Spleen (tissue), 11 donors: ENCODE data around the gene ETFB. TPM values are rescaled to one million over a fixed set of nuclear protein-coding genes. Genes with fewer than 3 reads are reported as not detected.
A peak's percentile ranks its signal among the peaks of the same experiment; 100 is the strongest.

ENCODE experiments used
- DNase-seq: peaks from one replicate; pipeline ENCODE4 v3.0.0-alpha.2; 2020
- H3K27ac ChIP-seq, 8 donors: fragments of 200-600 bp; sonication (generic) in 7 of 8; 1 replicate in 4 of 8; 2 replicates in 4 of 8; pipeline versions ENCODE4 v1.5.0 to v1.8.0; 2016 to 2021; ENCODE audit warnings: inconsistent platforms in 4 of 8, mild to moderate bottlenecking in 4 of 8, moderate library complexity in 1 of 8
- H3K27me3 ChIP-seq, 7 donors: fragments of 200-600 bp; sonication (generic) in 6 of 7; replicated peaks in 1 of 7; 1 replicate in 4 of 7; 2 replicates in 3 of 7; pipeline versions ENCODE4 v1.5.0 to v1.8.0; 2016 to 2021; ENCODE audit warnings: inconsistent platforms in 3 of 7, mild to moderate bottlenecking in 1 of 7
- H3K36me3 ChIP-seq, 6 donors: fragments of 200-600 bp; sonication (generic) in 5 of 6; 1 replicate in 4 of 6; 2 replicates in 2 of 6; pipeline versions ENCODE4 v1.5.0 to v1.8.0; 2016 to 2021; ENCODE audit warnings: inconsistent platforms in 2 of 6
- H3K4me1 ChIP-seq, 6 donors: fragments of 200-600 bp; sonication (generic) in 5 of 6; 1 replicate in 3 of 6; 2 replicates in 3 of 6; pipeline versions ENCODE4 v1.5.0 to v1.8.0; 2016 to 2021; ENCODE audit warnings: inconsistent platforms in 3 of 6
- H3K4me3 ChIP-seq, 8 donors: fragments of 200-600 bp; sonication (generic) in 7 of 8; 1 replicate in 4 of 8; 2 replicates in 4 of 8; pipeline versions ENCODE4 v1.5.0 to v1.8.0; 2016 to 2021; ENCODE audit warnings: inconsistent platforms in 4 of 8, mild to moderate bottlenecking in 4 of 8, moderate library complexity in 2 of 8
- H3K9me3 ChIP-seq, 8 donors: fragments of 200-600 bp; sonication (generic) in 7 of 8; 1 replicate in 4 of 8; 2 replicates in 4 of 8; pipeline versions ENCODE4 v1.5.0 to v1.8.0; 2016 to 2021; ENCODE audit warnings: inconsistent platforms in 4 of 8
- POLR2A ChIP-seq, 3 donors: fragments of 450-650 bp; IDR thresholded peaks; one replicate each; pipeline ENCODE4 v1.5.1; 2017; ENCODE audit warnings: antibody characterized with exemption in 3 of 3, mild to moderate bottlenecking in 1 of 3
- POLR2AphosphoS5 ChIP-seq, 3 donors: sonication (generic); formaldehyde crosslinking; IDR thresholded peaks; one replicate each; pipeline ENCODE4 v1.5.1; 2017; ENCODE audit warnings: antibody characterized with exemption in 3 of 3
- WGBS, 5 donors: extraction: QIAGEN DNeasy Blood & Tissue Kit in 3 of 5; methylation state at CpG; one replicate each; pipeline versions ENCODE4 v1.1.5 to v1.1.7; 2013 to 2018; 5-methylcytosine and 5-hydroxymethylcytosine counted together
- intact Hi-C: fragments of 100-400 bp; cut with DNase I; formaldehyde crosslinking; loops from one replicate; pipeline ENCODE4 v1.15.0; 2023; ENCODE audit warnings: low total_unique reads
- polyA plus RNA-seq, 3 donors: library from polyadenylated mRNA; stranded (reverse); fragments of 200-250 nt; gene quantifications; one replicate each; pipeline ENCODE4 v1.2.1, GENCODE V29; 2013
- total RNA-seq, 7 donors: library from RNA; depleted of rRNA in 3 of 7; stranded (reverse); fragments of >200 nt in 3 of 7; fragmentation: NEBNext Ultra II Directional in 4 of 7; extraction: Animal tissue kit (Norgen Biotek cat#: 25700) in 4 of 7; gene quantifications; one replicate each; pipeline versions ENCODE4 v1.1.0 to v1.2.1, GENCODE V29; 2016 to 2021
- TF ChIP-seq, protein P1 (sequence below), 11 experiments: fragments of 200-600 bp in 7 of 11; fragments of 450-650 bp in 4 of 11; sonication (generic) in 4 of 11; IDR thresholded peaks in 8 of 11; conservative IDR thresholded peaks in 3 of 11; 1 replicate in 7 of 11; 2 replicates in 4 of 11; pipeline versions ENCODE4 v1.4.0 to v1.8.0; 2016 to 2021; ENCODE audit warnings: antibody characterized with exemption in 11 of 11, inconsistent platforms in 4 of 11, mild to moderate bottlenecking in 1 of 11
- donor health status: healthy with polysubstance abuse.
- donor health status: DM: no; HTN: no; CAD: no; lungs with moderate emphysema.
- donor health status: DM: no; HTN: no; CAD: no.
- donor health status: Bipolar disorder and iron deficiency.
- donor health status: healthy.
- donor health status: DM: no; HTN: no; CAD: no.
- donor health status: DM: yes; HTN: yes; CAD: no.

The ETFB gene
- total and polyA plus RNA-seq, 10 donors = 41.4 to 133 (median 71.0) TPM

DNA sequence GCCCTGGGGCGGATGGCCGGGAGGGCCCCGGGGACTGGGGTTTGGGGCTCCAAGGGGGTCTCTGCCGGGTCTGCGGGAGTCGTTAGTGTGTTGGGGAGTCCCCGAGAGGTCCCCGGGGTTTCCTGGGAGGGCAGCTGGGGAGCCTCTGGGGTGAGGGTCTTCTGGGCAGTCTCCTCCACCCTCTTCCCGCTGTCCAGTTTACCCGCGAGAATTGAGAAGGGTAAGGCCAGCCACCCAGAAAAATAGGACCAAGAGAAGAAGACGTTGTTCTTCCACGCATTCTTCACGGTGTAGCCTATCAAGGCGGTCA is 1.0 kb upstream of the ETFB start:
- no peaks in the 10 kb centered on the region for H3K9me3 ChIP-seq
- WGBS, 5 donors = 0 to 1% (median 1%) methylated on average over 15 of the region's 15 CpGs
- no peaks in the 10 kb centered on the region for H3K27me3 ChIP-seq
- H3K4me3 ChIP-seq = peak overlapping the region; percentile 51 to 95 (median 78)
- peaks cover 4 to 91% (median 51%) of the 10 kb centered on the region in 6 donors for H3K4me1 ChIP-seq
- DNase-seq = no peak
- intact Hi-C loops = no loop called here
- peak in 1 of 3 donors; percentile 79 for TF ChIP-seq POLR2A (IDR thresholded peaks at IDR 0.05)
- TF ChIP-seq, protein P1, sequence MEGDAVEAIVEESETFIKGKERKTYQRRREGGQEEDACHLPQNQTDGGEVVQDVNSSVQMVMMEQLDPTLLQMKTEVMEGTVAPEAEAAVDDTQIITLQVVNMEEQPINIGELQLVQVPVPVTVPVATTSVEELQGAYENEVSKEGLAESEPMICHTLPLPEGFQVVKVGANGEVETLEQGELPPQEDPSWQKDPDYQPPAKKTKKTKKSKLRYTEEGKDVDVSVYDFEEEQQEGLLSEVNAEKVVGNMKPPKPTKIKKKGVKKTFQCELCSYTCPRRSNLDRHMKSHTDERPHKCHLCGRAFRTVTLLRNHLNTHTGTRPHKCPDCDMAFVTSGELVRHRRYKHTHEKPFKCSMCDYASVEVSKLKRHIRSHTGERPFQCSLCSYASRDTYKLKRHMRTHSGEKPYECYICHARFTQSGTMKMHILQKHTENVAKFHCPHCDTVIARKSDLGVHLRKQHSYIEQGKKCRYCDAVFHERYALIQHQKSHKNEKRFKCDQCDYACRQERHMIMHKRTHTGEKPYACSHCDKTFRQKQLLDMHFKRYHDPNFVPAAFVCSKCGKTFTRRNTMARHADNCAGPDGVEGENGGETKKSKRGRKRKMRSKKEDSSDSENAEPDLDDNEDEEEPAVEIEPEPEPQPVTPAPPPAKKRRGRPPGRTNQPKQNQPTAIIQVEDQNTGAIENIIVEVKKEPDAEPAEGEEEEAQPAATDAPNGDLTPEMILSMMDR (IDR thresholded peaks at IDR 0.05 in 8 of 11, conservative IDR thresholded peaks at IDR 0.05 in 3 of 11) = no peak
- H3K36me3 ChIP-seq = no peaks in the 10 kb centered on the region
- H3K27ac ChIP-seq = peak overlapping the region; percentile 75 to 97 (median 93)

DNA sequence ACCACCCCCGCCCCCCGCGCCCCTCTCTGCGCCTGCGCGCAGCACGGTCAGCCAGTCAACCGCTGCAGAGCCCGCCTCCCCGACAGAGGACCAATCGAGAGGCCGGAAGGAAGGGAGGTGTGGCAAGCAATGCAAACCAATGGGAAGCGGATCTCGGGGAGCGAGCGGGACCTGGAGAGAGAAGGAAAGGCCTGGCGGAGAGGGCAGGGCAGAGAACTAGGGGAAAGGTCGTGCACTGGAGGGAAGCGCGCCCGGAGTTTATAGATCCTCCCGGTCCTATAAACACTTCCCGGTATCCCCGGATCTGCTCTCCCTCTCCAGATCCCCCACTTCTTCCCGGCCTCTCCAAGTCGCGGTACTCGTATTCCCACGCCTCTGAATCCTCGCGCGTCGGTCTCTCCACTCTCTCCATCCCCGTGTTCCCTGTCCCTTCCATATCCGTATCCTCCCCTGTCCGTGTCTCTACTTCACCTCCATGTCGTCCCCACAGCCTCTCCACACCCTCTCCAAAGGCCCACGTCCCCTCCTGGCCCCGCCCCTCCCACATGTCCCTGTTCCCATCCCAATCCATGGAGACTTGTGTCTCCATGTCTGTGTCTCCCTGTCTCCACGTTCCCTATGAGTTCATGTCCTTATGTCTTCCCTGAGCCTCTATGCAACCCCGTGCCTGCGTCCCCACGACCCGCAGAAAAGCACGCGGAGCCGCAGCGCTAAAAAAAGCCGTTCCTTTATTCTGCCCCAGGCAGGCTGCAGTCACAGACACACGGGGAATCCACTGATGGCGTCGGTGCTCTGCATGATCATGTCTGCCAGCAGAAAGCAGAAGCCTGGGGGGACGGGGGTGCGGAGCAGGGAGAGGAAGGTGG is 434 bp upstream of the ETFB start:
- intact Hi-C loops = no loop called here
- 0 to 1% (median 0%) methylated on average over 43 to 54 of the region's 54 CpGs for WGBS, 5 donors
- Histone ChIP-seq H3K4me1 (peaks cover 4 to 87% (median 47%) of the 10 kb centered on the region in 6 donors), H3K9me3 (no peaks in the 10 kb centered on the region), H3K36me3 (no peaks in the 10 kb centered on the region), H3K27ac (peak overlapping the region; percentile 75 to 97 (median 93)), H3K4me3 (peak overlapping the region; percentile 51 to 95 (median 78)), H3K27me3 (no peaks in the 10 kb centered on the region)
- peak; percentile 82 to 97 (median 96) for TF ChIP-seq POLR2AphosphoS5 (IDR thresholded peaks at IDR 0.05)
- TF ChIP-seq, protein P1 (IDR thresholded peaks at IDR 0.05 in 8 of 11, conservative IDR thresholded peaks at IDR 0.05 in 3 of 11) = peak in 2 of 11 experiments; percentile 12 to 25
- TF ChIP-seq POLR2A (IDR thresholded peaks at IDR 0.05) = peak in 2 of 3 donors; percentile 48 to 65
- peak; percentile 97 for DNase-seq

DNA sequence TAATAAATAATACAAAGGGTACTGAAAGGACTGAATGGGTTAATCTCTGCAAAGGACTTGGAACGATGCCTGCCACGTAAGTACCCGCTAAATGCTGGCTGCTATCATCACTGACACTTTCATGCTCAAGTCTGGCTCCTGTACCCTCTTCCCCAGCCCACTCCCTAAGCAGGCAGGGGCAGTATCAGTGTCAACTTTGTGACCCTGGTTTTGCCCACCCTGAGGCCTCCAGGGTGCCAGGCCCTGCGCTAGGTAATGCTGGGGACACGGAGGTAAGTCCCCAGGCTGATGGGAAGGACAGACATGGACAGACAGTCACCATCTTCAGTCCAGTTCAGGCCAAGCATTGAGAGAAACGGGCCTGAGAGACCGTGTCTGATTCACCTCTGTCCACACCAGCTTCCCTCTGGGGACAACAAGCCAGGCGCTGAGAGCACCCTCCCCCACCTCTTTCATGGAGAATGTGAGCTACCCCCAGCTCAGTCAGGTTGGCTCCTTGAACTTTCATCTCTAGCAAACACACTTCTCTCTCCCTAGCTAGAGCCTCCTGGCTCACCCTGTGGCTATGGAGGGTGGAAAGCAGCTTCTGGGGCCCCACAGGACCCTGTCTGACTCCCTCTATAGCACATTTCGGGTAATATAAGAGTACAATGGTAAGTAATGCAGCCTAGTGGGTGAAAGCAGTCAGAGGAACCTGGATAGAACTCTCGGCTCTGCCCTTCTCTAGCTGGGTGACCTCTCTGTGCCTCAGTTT is 800 bp downstream of the ETFB start:
- DNase-seq = no peak
- H3K4me1 ChIP-seq = peaks cover 4 to 74% (median 43%) of the 10 kb centered on the region in 6 donors
- H3K27ac ChIP-seq = peak overlapping the region; percentile 75 to 97 (median 93)
- H3K27me3 ChIP-seq = no peaks in the 10 kb centered on the region
- H3K9me3 ChIP-seq = no peaks in the 10 kb centered on the region
- no peak for TF ChIP-seq POLR2AphosphoS5 (IDR thresholded peaks at IDR 0.05)
- TF ChIP-seq, protein P1 (IDR thresholded peaks at IDR 0.05 in 8 of 11, conservative IDR thresholded peaks at IDR 0.05 in 3 of 11) = no peak
- 28 to 37% (median 31%) methylated on average over 10 of the region's 10 CpGs for WGBS, 5 donors
- peak overlapping the region; percentile 51 to 95 (median 78) for H3K4me3 ChIP-seq
- no peaks in the 10 kb centered on the region for H3K36me3 ChIP-seq
- intact Hi-C loops = no loop called here
